Measurements from ENCODE around the gene MCTP2. TPM values are rescaled to one million over a fixed set of nuclear protein-coding genes. Genes with fewer than 3 reads are reported as not detected.

The MCTP2 gene
- total RNA-seq, 4 donors from 2014 or later, result 0.13 to 2.0 (median 0.43) TPM

DNA sequence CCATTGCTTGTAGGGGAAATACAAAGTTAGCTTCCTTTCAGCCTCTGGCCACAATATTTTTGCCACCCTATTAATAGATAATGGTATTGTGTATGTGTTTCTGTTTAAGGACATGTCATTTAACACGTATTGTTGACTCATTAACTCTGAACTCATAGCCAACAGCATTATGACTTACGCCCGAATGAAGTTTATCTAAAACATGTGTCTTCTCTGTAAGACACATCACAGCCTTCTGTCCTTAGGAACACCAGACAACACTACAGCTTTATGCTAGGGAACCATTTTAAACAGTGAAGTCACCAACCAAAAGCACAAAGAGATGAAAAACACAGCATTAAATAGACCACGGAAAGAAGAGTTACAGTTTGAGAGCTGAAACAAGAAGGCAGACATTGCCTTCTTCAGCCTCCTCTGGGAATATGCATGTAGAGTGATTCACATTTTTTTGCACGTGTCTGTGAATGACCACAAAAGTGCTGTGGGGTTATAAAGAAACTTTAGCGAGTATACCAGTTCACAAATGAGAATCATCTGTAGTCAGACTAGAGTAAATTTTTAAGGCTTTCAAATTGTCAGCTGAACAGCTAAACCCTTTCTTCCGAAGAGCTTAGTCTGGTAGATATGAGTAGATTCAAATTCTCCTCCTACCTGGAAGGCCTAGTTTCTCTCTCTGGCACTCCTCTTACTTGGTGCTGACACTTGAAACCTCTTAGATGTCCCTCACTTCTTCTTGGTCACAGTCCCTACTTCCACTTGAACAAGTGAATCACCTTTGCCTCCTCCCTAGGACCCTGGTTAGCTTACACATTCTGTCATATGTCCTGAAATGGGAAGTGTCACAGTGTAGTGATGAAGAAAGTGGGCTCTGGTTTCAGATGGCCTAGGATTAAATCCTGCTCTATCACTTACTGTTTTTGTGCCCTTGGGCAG lies 32.2 kb downstream of the MCTP2 start:
- no peak for DNase-seq
- no peak overlapping the region for H3K27ac ChIP-seq
- no peaks in the 10 kb centered on the region for H3K27me3 ChIP-seq
- H3K36me3 ChIP-seq, result no peaks in the 10 kb centered on the region
- no peak overlapping the region for H3K4me3 ChIP-seq
- intact Hi-C loops (cut with DNase I; ENCODE audit: low total_unique reads), result no loop called here
- no peaks in the 10 kb centered on the region for H3K4me1 ChIP-seq
- in situ Hi-C loops (cut with MboI; ENCODE audit: low sequenced_read_pairs in 4 of 4), result no loop called here
- ATAC-seq, result no peak
- TF ChIP-seq CTCF (IDR thresholded peaks at IDR 0.05 in 4 of 5, conservative IDR thresholded peaks at IDR 0.05 in 1 of 5) (no peak), POLR2A (IDR thresholded peaks at IDR 0.05) (no peak)
- H3K9me3 ChIP-seq, result no peaks in the 10 kb centered on the region

- H3K4me1 ChIP-seq, result no peaks in the 10 kb centered on the region
- intact Hi-C loops (cut with DNase I; ENCODE audit: low total_unique reads) (no loop called here), in situ Hi-C loops (cut with MboI; ENCODE audit: low sequenced_read_pairs in 4 of 4) (no loop called here)
- no peak for DNase-seq
- H3K36me3 ChIP-seq, result no peaks in the 10 kb centered on the region
- no peaks in the 10 kb centered on the region for H3K27me3 ChIP-seq
- no peak for ATAC-seq
- no peaks in the 10 kb centered on the region for H3K9me3 ChIP-seq
- TF ChIP-seq POLR2A (IDR thresholded peaks at IDR 0.05) (no peak), CTCF (IDR thresholded peaks at IDR 0.05 in 4 of 5, conservative IDR thresholded peaks at IDR 0.05 in 1 of 5) (no peak)
- no peak overlapping the region for H3K4me3 ChIP-seq
- H3K27ac ChIP-seq, result no peak overlapping the region
Observed at GRCh38 chr15:94265009-94265408, 33.6 kb downstream of the MCTP2 start.

GRCh38 chr15:94265982-94266381 lies 34.6 kb downstream of the MCTP2 start:
- H3K9me3 ChIP-seq, result no peaks in the 10 kb centered on the region
- H3K4me3 ChIP-seq, result no peak overlapping the region
- no peaks in the 10 kb centered on the region for H3K27me3 ChIP-seq
- no peak for DNase-seq
- ATAC-seq, result no peak
- H3K36me3 ChIP-seq, result no peaks in the 10 kb centered on the region
- in situ Hi-C loops (cut with MboI; ENCODE audit: low sequenced_read_pairs in 4 of 4) (no loop called here), intact Hi-C loops (cut with DNase I; ENCODE audit: low total_unique reads) (no loop called here)
- TF ChIP-seq CTCF (IDR thresholded peaks at IDR 0.05 in 4 of 5, conservative IDR thresholded peaks at IDR 0.05 in 1 of 5) (no peak), POLR2A (IDR thresholded peaks at IDR 0.05) (no peak)
- no peak overlapping the region for H3K27ac ChIP-seq
- H3K4me1 ChIP-seq, result no peaks in the 10 kb centered on the region

GRCh38 chr15:94266789-94267188 lies 35.4 kb downstream of the MCTP2 start:
- no peaks in the 10 kb centered on the region for H3K4me1 ChIP-seq
- intact Hi-C loops (cut with DNase I; ENCODE audit: low total_unique reads) (no loop called here), in situ Hi-C loops (cut with MboI; ENCODE audit: low sequenced_read_pairs in 4 of 4) (no loop called here)
- no peak overlapping the region for H3K4me3 ChIP-seq
- H3K27ac ChIP-seq, result no peak overlapping the region
- TF ChIP-seq POLR2A (IDR thresholded peaks at IDR 0.05), result no peak
- TF ChIP-seq CTCF (IDR thresholded peaks at IDR 0.05 in 4 of 5, conservative IDR thresholded peaks at IDR 0.05 in 1 of 5), result no peak
- H3K9me3 ChIP-seq, result no peaks in the 10 kb centered on the region
- ATAC-seq (no peak), DNase-seq (no peak)
- no peaks in the 10 kb centered on the region for H3K36me3 ChIP-seq
- no peaks in the 10 kb centered on the region for H3K27me3 ChIP-seq

Data from gastrocnemius medialis (tissue), 4 donors.